Measurements from ENCODE around the gene CUX1. TPM values are rescaled to one million over a fixed set of nuclear protein-coding genes. Genes with fewer than 3 reads are reported as not detected.

CUX1 gene
- total RNA-seq, 4 donors from 2014 or later: 42.8 to 59.0 (median 47.4) TPM

- TF ChIP-seq CTCF (IDR thresholded peaks at IDR 0.05; ENCODE audit: low read depth): no peak
These were observed 444.0 kb downstream of the CUX1 start for GRCh38 chr7:102261451-102261850.

GRCh38 chr7:102262546-102262945, 445.1 kb downstream of the CUX1 start:
- no peak for TF ChIP-seq CTCF (IDR thresholded peaks at IDR 0.05; ENCODE audit: low read depth)

GRCh38 chr7:102264367-102264891, 447.0 kb downstream of the CUX1 start:
- TF ChIP-seq CTCF (IDR thresholded peaks at IDR 0.05; ENCODE audit: low read depth): no peak

GRCh38 chr7:102266541-102266940, 449.1 kb downstream of the CUX1 start:
- TF ChIP-seq CTCF (IDR thresholded peaks at IDR 0.05; ENCODE audit: low read depth): no peak

- no peak for TF ChIP-seq CTCF (IDR thresholded peaks at IDR 0.05; ENCODE audit: low read depth)
These were observed 451.2 kb downstream of the CUX1 start for GRCh38 chr7:102268635-102269034.

GRCh38 chr7:102270178-102270887, 452.9 kb downstream of the CUX1 start:
- no peak for TF ChIP-seq CTCF (IDR thresholded peaks at IDR 0.05; ENCODE audit: low read depth)

GRCh38 chr7:102271158-102271798, 453.9 kb downstream of the CUX1 start:
- no peak for TF ChIP-seq CTCF (IDR thresholded peaks at IDR 0.05; ENCODE audit: low read depth)

All from subcutaneous adipose tissue (tissue), 4 donors.